NOMO-1 treated with DMSO at 0.1 percent for 48 hours (cell line): ENCODE measurements around the gene PTPRN2.
A peak's percentile ranks its signal among the peaks of the same experiment; 100 is the strongest.
"Not testable (repeated sequence)": the region's sequence is repeated elsewhere in the genome, so short reads cannot be mapped to it uniquely, and the experiment has no call there.

ENCODE experiments used
- DNase-seq: peaks from one replicate; lab custom pipeline; 2025; ENCODE audit not compliant: unreplicated experiment; lab: John Stamatoyannopoulos, UW

Gene PTPRN2

DNA sequence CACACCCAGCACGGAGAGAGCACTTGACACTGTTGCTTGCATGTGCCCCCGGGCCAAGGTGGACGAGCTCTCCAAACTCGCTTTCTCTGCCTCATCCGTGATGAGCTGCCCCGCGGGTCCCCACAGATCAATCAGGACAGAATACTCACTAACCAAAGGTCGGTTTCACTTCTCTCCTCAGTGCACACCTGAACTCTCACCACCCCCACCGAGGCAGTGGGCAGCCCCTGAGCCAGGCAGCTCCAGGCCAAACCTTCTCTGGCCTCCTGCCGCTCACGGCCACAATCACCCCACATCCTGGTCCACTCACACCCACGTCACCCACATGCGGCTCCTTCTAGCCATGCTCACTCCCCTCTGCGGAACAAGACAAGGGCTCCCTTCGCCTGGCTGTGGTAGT lies 806.9 kb downstream of the PTPRN2 start:
- no peak for DNase-seq

DNA sequence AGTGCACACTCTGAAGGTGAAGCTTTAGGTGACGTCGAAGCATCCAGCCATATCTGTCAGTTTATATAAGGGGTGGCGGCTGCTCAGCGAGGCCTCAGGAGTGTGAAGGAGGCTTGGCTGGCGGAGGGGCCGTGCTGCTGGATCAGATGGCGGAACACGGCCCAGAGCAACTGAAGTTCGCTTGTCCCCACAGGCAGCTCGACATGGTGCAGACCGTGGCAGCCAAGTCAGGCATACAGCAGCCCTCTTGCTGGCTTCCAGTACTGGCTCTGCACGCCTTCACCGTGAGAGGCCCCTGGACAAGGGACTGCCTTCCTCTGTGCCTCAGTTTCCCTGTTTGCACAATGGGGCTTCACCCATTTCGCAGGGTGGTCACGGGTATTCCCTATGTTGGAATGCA lies 807.3 kb downstream of the PTPRN2 start:
- DNase-seq = no peak

GRCh38 chr7:157779206-157779605 lies 808.4 kb downstream of the PTPRN2 start:
- DNase-seq = no peak

DNA sequence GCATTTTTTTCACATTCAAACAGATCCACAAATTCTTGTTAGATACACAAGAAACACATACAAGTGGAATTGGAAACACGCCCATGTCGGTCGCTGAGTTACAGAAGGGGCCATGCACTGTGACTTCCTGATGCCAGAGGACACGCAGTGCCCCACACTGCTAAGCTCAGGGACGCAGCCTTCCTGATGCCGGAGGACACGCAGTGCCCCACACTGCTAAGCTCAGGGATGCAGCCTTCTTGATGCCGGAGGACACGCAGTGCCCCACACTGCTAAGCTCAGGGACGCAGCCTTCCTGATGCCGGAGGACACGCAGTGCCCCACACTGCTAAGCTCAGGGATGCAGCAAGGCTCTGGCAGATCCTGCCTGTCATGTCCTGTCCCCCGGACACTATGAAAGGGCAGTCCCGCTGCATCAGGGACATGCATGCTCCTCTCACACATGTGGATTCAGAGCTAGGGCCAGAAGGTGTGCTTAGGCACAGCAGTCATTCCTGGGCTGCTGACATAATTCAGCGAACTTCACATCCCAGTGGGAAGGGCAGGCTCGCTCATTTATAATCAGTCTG lies 810.3 kb downstream of the PTPRN2 start:
- DNase-seq = not testable (repeated sequence)

- no peak for DNase-seq
These were observed 811.9 kb downstream of the PTPRN2 start for GRCh38 chr7:157775560-157776332.

DNA sequence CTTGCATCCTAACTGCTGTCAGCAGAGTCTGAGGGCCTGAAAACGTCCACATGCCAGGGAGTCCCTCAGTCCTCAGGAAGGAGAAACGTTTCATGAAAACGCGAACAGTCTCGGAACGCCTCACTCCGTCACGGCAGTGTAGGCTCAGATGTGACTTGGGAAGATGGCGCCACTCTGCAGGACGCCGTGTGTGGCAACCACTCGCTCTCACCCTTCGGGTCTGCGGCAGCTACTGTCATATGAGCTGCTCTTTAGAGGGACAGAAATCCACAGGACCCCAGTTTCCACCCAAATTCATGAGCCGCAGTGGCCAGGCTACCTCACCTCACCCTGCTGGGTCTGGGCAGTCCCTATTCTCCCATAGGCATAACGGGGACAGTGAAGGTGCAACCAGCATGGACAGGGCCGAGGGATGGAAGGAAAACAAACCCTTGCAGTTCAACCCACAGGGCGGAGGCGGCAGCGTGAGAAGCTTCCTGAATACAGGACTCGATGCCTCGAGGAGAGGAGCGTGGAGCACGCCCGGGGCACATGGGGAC lies 812.5 kb downstream of the PTPRN2 start:
- no peak for DNase-seq

GRCh38 chr7:157774495-157774894 lies 813.1 kb downstream of the PTPRN2 start:
- DNase-seq = no peak

- no peak for DNase-seq
These were observed 814.3 kb downstream of the PTPRN2 start for GRCh38 chr7:157773361-157773760.

DNA sequence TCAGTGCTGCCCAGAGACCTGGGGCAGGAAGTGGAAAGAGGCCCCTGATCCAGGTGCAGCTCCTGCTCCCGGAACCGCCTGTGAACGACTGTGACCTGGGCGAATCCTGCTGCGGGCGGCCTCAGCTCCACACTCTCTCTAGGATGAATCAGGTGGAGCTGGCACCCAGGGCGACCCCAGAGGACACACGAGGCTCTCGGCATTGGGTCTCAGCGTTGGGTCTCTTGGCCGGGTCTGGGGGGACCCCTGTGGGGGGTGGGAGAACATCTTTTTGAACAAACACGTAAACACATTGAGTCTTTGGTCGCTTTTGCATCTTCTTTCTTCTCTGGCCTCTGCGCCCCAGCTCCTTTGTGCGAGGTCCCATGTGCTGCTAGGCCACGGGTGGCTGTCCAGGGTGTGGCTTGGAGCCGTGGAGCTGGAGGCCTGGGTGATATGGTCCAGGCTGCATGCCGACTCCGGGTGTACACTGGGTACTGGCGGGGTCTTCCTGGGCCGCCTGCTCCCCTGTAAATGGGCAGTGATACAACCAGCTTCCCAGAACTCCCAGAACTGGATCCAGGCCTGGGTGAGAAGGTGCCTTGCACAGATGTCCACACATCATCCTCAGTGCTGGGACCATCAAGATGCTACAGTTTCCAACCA lies 815.0 kb downstream of the PTPRN2 start:
- DNase-seq = no peak

DNA sequence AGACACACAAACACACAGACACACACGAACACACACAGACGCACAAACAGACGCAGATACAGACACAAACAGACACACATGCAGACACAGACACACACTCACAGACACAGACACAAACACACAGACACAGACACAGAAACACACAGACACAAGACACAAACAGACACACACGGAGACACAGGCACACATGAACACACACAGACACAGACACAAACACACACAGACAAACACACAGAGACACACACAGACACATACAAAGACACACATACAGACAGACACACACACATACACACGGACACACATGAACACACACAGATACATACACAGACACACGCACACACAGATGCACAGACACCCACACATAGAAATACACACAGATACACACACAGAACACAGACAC lies 815.9 kb downstream of the PTPRN2 start:
- no peak for DNase-seq

- DNase-seq = no peak
These were observed 816.8 kb downstream of the PTPRN2 start for GRCh38 chr7:157770716-157771320.

GRCh38 chr7:157769526-157770215 lies 818.0 kb downstream of the PTPRN2 start:
- DNase-seq = peak; percentile 58

DNA sequence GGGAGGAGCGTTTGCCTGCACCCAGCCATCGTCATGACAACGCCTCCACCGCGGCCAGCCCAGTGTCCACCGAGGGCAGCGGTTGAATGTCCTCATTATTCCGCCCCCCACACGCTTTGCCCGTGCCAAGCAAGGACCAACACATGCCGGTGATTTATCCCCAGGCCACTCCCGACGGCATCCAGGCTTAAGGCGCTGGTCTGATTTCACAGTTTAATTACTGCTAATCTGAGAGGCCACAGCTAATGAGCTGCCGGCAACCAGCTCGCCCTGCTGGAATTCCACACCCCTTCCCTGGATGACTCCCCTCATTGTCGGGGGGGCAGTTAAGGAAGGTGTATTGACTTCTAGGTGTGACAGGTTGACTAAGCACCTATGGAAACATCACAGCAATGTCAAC lies 818.5 kb downstream of the PTPRN2 start:
- DNase-seq = no peak

- no peak for DNase-seq
These were observed 819.4 kb downstream of the PTPRN2 start for GRCh38 chr7:157768198-157768597.

DNA sequence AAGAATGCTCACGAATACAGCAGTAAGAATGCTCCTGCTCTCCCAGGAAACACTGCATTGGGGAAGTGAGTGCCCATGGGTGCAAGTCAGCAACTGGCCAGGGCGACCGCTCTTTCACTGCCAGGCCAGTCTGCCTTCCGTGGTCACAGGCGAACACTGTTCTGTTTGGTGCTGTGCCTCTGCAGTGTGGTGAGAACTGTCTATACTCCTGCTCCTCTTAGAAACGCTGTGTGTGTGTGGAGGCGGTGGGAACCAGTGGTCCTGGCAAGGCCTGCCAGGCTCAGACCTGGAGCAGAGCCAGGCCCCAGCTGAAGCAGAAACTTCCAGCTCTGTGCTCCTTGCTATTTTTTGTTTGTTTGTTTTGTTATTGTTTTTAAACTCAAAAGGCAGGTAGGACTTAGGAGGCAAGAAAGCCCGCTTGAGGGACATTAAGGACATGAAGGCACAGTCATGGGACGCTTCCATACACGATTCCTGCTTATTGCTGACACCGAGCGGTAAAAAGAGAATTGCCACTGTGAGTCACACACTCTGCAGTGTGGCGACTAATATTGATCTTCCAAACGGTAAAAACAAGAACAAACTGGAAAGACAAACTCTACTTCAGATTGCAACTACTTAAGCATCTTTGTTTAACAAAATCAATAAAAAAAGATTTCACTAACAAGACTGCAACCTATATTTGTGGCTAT lies 820.0 kb downstream of the PTPRN2 start:
- DNase-seq = no peak

DNA sequence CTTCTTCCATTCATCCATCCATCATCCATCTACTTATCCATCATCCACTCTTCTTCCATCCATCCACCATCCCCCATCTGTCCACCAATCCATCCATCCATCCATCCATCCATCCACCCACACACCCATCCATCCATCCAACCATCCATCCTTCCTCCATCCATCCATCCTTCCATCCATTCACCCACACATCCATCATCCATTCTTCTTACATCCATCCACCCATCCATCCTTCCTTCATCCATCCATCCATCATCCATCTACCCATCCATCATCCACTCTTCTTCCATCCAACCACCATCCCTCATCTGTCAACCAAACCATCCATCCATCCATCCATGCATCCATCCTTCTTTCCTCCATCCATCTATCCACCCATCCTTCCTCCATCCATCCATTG lies 821.5 kb downstream of the PTPRN2 start:
- DNase-seq = no peak

DNA sequence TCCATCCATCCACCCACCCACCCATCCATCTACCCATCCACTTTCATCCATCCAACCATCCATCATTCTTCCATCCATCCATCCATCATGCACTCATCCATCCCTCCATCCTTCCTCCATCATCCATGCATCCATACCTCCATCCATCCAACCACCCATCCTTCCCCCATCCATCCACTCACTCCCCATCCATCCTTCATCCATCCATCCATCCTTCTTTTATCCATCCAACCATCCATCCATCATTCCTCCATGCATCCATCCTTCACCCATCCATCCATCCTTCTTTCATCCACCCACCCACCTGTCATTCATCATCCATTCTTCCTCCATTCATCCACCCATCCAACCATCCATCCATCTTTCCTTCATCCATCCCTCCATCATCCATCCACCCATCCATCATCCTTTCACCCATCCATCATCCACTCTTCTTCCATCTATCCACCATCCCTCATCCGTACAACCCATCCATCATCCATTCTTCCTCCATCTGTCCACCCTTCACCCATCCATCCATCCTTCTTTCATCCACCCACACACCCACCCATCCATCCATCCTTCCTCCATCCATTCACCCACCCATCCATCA lies 822.6 kb downstream of the PTPRN2 start:
- DNase-seq = no peak

DNA sequence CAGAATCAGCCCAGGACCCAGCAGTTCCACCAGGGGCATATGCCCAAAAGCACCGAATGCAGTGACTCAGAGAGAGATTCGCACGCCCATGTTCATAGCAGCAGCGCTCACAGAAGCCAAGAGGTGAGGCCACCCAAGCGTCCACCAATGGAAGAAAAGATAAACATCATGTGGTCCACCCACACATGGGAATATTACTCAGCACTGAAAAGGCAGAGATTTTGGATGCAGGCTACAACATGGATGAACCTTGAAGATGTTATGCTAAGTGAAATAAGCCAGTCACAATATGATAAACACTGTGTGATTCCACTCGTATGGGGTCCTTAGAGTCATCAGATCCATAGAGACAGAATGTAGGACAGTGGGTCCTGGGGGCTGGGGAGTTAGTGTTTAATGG lies 823.4 kb downstream of the PTPRN2 start:
- DNase-seq = no peak

DNA sequence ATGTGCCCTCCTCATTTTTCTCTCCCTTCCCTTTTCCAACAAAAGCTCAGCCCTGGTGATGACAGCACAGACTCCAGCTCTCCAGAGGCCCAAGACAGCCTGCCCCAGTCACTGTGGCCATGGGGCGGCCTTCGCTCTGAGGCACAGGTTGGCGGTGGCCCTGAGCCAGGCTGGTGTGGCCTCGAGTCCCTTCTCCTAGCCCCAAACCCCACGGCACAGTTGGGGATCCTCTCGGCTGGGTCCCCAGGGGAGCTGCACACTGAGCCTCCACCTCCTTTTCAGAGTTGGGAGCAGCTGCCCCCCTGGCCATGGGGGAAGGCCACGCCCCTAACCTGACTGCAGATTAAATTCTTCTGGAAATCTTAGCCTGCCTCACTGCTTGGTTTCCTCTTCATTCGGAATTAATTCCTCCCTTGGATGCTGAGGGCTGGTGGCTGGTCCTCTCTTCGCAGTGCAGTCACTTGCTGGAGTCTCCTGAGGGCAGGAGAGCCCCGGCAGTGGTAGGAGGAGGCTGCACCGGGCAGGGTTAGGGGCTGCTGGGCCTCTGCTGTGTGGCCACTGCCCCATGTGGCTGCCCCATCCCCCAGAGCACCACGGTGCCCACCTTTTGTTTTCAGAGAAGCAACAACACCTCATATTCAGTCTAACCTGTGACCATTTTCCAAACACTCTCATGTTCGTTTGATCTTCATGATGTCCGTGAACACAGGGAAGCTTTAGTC lies 824.2 kb downstream of the PTPRN2 start:
- no peak for DNase-seq

- DNase-seq = no peak
These were observed 824.8 kb downstream of the PTPRN2 start for GRCh38 chr7:157762824-157763223.
